ENCODE results near the gene PCBP1.

DNA sequence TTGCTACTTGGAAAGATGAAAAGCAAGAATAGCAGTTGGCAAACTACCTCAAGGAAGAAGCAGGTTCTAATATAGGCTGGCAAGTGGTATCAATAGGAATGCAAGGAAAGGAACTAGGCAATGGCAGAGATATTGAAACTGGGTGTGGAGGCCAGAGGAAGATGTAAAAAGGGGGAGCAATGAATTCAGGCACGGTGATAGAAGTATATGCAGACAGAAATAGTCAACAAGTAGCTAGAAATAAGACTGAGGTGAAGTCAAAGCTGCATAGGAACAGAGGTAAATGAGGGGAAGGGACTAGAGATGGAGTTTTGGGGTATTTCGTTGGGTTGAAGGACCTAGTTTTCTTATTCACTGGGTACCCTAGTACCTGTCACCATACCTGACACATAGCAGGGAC is 4.1 kb downstream of the PCBP1 start:
- TF ChIP-seq, protein P1, sequence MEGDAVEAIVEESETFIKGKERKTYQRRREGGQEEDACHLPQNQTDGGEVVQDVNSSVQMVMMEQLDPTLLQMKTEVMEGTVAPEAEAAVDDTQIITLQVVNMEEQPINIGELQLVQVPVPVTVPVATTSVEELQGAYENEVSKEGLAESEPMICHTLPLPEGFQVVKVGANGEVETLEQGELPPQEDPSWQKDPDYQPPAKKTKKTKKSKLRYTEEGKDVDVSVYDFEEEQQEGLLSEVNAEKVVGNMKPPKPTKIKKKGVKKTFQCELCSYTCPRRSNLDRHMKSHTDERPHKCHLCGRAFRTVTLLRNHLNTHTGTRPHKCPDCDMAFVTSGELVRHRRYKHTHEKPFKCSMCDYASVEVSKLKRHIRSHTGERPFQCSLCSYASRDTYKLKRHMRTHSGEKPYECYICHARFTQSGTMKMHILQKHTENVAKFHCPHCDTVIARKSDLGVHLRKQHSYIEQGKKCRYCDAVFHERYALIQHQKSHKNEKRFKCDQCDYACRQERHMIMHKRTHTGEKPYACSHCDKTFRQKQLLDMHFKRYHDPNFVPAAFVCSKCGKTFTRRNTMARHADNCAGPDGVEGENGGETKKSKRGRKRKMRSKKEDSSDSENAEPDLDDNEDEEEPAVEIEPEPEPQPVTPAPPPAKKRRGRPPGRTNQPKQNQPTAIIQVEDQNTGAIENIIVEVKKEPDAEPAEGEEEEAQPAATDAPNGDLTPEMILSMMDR (IDR thresholded peaks at IDR 0.05; ENCODE audit: low read depth, low read length, poor library complexity, severe bottlenecking), result no peak
- no peak for TF ChIP-seq EZH2phosphoT487 (IDR thresholded peaks at IDR 0.05; ENCODE audit: borderline replicate concordance, low read length)

Data from DOHH2 (cell line).